GM19328 (cell line): ENCODE data around the gene KRTAP5-6.
"Not testable (repeated sequence)": the region's sequence is repeated elsewhere in the genome, so short reads cannot be mapped to it uniquely, and the experiment has no call there.

ENCODE experiments used
- ATAC-seq: cut with Tn5 transposase; IDR thresholded peaks from one replicate; pipeline ENCODE4 v1.9.1; 2021; ENCODE audit warnings: mild to moderate bottlenecking, moderate library complexity; ENCODE audit not compliant: unreplicated experiment

The KRTAP5-6 gene

GRCh38 chr11:1683216-1683615, 13.8 kb upstream of the KRTAP5-6 start:
- not testable (repeated sequence) for ATAC-seq

GRCh38 chr11:1683904-1684572, 13.0 kb upstream of the KRTAP5-6 start:
- ATAC-seq, result not testable (repeated sequence)

GRCh38 chr11:1684886-1685874, 11.8 kb upstream of the KRTAP5-6 start:
- not testable (repeated sequence) for ATAC-seq

- not testable (repeated sequence) for ATAC-seq
Measured at GRCh38 chr11:1686220-1686619, 10.8 kb upstream of the KRTAP5-6 start.

- not testable (repeated sequence) for ATAC-seq
Measured at GRCh38 chr11:1688336-1688947, 8.6 kb upstream of the KRTAP5-6 start.

GRCh38 chr11:1689250-1690166, 7.5 kb upstream of the KRTAP5-6 start:
- ATAC-seq, result not testable (repeated sequence)

- no peak for ATAC-seq
Measured at GRCh38 chr11:1690167-1691025, 6.6 kb upstream of the KRTAP5-6 start.

- ATAC-seq, result no peak
Measured at GRCh38 chr11:1691026-1691877, 5.7 kb upstream of the KRTAP5-6 start.

GRCh38 chr11:1691878-1692707, 4.9 kb upstream of the KRTAP5-6 start:
- ATAC-seq, result no peak

GRCh38 chr11:1692708-1693326, 4.2 kb upstream of the KRTAP5-6 start:
- no peak for ATAC-seq

- ATAC-seq, result no peak
Measured at GRCh38 chr11:1693327-1694063, 3.5 kb upstream of the KRTAP5-6 start.

- ATAC-seq, result no peak
Measured at GRCh38 chr11:1694064-1694845, 2.7 kb upstream of the KRTAP5-6 start.

GRCh38 chr11:1694846-1695547, 2.0 kb upstream of the KRTAP5-6 start:
- ATAC-seq, result no peak

GRCh38 chr11:1695548-1696108, 1.4 kb upstream of the KRTAP5-6 start:
- no peak for ATAC-seq

GRCh38 chr11:1699771-1700170, 2.8 kb downstream of the KRTAP5-6 start:
- ATAC-seq, result no peak
